Sciatic nerve (tissue), 2 donors: Measurements from ENCODE around the gene VPS54. TPM values are rescaled to one million over a fixed set of nuclear protein-coding genes. Genes with fewer than 3 reads are reported as not detected.

ENCODE experiments used
- ATAC-seq: fragments of 200-7000 bp; cut with Tn5 transposase; one replicate; pipeline ENCODE4 v1.9.1; 2020; ENCODE audit warnings: mild to moderate bottlenecking, moderate library complexity
- DNase-seq: peaks from one replicate; pipeline ENCODE4 v3.0.0-alpha.2; 2020; ENCODE audit warnings: low spot score
- intact Hi-C: fragments of 100-400 bp; cut with DNase I; formaldehyde crosslinking; loops from one replicate; pipeline ENCODE4 v1.14.2; 2022
- total RNA-seq: library from RNA; stranded (reverse); fragmentation: NEBNext Ultra II Directional; extraction: Animal tissue kit (Norgen Biotek cat#: 25700); gene quantifications from one replicate; pipeline ENCODE4 v1.2.1, GENCODE V29; 2021
- donor health status: DM: no; HTN: no; CAD: no.
- donor health status: DM: no; HTN: no; CAD: no.

The VPS54 gene
- total RNA-seq, 1 donor from 2014 or later: 27.9 TPM

DNA sequence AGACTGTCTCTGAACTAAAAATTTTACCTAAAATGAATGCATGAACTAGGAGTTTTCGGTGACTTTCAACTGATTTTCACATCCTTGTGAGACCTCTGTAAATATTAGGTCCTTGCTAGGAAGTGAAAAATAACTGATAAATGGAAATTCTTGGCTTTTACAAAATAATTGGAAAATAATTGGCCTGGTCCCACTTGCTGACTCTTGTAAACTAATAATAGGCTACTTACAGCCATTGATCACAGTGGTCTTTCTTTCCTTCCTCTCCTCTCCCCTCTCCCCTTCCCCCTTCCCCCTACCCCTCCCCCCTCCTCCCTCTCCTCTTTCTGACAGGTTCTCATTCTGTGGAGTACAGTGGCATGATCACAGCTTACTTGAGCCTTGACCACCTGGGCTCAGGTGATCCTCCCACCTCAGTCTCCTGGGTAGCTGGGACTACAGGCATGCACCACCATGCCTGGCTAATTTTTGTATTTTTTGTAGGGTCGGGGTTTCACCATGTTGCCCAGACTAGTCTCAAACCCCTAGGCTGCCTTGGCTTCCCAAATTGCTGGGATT lies 139.3 kb downstream of the VPS54 start:
- DNase-seq (no peak), ATAC-seq (no peak)
- intact Hi-C loops: no loop called here

DNA sequence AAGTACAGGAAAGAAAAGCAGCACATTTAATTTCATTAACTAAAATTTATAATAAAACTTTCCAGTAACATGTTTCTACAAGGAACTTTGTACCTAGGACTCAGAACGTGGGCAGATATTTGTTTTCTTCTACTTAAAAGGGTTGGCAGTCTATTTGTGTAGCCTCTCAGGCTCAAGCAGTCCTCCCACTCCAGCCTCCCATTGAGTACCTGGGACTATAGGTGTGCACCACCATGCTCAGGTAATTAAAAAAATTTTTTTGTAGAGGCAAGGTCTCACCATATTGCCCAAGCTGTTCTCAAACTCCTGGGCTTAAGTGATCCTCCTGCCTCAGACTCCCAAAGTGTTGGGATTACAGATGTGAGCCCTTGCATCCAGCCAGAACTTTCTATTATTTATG lies 140.7 kb downstream of the VPS54 start:
- intact Hi-C loops: no loop called here
- DNase-seq (no peak), ATAC-seq (no peak)

GRCh38 chr2:63876311-63876710 lies 142.9 kb downstream of the VPS54 start:
- DNase-seq: no peak
- intact Hi-C loops: no loop called here
- ATAC-seq: no peak

- DNase-seq: no peak
- ATAC-seq: peak; percentile 83
- intact Hi-C loops: no loop called here
Observed at GRCh38 chr2:63875559-63876245, 143.5 kb downstream of the VPS54 start.

- intact Hi-C loops: no loop called here
- ATAC-seq (peak; percentile 84), DNase-seq (no peak)
Observed at GRCh38 chr2:63875131-63875527, 144.1 kb downstream of the VPS54 start.

DNA sequence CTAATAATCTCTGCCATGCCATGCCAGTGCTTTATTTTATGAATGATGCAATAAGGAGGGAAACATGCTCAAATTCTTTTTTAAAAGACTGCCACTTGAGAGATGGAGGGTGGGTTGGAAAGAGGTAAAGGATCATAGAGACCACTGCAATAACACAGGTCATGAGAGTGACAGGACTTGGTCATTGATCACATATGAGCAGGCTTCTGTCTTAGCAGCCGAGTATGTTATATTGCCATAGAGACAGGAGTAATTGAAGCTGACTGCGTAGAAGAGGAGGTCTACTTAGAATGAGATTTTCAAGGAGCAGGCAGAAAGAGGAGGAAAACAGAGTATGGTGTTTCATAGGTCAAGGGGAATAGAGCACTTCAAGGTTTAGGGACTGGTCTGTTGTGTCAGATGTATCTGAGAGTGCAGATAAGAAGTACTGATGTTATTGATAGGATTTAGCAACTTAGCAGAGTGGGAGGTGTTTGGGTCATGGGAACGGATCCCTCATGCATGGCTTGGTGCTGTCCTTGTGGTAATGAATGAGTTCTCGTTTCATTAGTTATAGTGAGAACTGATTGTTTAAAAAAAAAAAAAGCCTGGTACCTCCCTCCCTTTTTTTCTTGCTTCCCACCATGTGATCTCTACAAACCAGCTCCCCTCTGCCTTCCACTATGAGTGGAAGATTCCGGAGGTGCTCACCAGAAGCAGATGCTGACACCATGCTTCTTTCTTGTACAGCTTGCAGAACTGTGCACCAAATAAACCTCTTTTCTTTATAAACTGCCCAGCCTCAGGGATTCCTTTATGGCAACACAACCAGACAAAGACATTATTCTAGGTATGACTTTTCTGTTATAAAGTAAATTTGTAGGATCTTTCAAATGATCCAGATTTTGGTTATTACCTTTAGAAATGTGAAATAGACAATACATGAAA lies 144.8 kb downstream of the VPS54 start:
- DNase-seq: no peak
- ATAC-seq: no peak
- intact Hi-C loops: no loop called here

DNA sequence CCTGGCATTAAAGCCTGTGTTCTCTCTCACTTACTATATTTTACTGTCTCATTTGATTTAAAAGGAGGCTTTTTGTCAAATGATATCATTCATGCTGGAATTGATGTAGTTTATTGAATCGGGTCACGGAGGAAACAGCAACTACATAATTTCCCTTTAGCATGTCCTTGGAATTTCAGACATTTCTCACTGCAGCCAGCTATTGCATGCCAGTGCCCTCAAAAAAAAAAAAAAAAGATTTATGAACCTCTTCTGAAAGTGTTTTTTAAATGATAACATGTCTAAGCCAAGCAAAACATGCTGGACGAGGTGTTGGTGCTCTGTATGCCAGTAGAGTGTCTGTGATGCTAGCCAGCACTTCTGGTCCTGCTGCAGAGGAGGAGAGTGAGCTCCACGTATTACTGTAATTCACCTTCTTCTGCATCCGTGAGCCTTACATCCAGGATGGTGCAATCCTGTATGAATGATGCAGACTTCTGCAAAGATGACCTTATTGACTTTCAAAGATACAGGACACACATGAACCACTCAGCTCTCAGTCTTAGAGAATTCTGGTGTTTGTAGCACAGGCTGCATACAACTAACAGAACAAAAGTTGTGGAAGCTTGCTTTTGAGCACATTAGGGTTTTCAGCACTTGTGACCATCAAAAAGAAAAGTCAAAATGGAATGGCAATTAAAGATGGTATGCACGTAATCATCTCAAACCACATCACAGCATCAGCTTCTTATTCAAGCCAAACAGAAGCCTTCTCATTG lies 146.5 kb downstream of the VPS54 start:
- DNase-seq: no peak
- intact Hi-C loops: no loop called here
- ATAC-seq: no peak

GRCh38 chr2:63871864-63872263 lies 147.4 kb downstream of the VPS54 start:
- intact Hi-C loops: no loop called here
- ATAC-seq (no peak), DNase-seq (no peak)

- intact Hi-C loops: no loop called here
Observed at GRCh38 chr2:63870679-63871078, 148.5 kb downstream of the VPS54 start.

DNA sequence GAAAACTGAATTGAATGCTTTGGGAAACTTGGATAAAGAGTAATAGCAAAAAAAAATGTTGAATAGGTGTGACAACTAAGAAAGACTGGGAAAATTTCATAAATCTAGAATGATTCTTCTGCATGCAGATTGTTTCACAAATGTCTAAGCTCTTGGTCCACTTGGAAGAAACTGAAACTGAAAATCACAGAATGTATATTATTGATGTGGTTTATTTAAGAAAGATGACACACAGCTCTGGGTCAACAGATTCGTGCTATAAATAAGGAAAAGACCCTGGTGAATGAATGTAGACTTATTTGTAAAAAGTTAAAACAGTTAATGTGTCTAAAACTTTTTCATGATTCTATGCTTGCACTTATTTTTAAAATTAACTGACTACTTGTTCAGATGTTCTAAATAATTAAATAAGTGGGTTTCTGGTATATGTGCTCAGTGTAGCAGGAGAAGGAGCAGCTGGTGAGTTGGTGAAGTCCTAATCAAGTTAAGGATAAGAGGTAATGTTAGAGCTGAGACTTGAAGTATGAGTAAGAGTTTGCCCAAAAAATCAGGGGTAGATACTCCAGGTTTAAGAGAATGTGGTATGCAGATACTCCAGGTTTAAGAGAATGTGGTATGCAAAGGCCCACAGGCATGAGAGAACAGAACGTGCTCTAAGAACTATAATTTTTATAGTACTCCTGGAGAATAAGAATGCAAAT lies 153.1 kb downstream of the VPS54 start:
- intact Hi-C loops: no loop called here
- ATAC-seq: no peak
- no peak for DNase-seq

More at GRCh38 chr2:63870679-63871078, 148.5 kb downstream of the VPS54 start:
- no peak for ATAC-seq
- DNase-seq: no peak

DNA sequence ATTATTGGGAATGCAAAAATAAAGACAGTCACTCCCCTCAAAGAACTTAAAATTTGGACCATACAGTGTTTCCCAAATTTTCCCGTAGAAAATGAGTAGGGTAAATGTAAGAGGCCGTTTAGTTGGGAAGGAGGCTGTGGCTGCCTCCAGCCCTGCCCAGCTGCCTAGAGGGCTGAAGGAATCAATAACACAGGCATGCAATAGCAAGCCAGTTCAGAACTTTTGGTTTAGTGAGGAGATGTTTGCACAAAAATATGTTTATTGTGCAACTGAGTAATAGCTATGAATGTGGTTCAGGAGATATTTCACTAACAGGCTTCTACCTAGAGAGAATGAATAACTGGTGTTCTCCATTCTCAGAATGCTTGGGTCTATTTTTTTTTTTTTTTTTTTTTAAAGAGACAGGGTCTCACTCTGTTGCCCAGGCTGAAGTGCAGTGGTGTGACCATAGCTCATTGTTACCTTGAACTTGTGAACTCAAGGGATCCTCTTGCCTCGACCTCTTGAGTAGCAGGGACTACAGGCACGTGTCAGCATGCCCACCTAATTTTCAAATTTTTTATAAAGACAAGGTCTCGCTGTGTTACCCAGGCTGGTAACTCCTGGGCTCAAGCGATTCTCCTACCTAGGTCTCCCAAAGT lies 153.9 kb downstream of the VPS54 start:
- DNase-seq: no peak
- intact Hi-C loops: no loop called here
- ATAC-seq: no peak

DNA sequence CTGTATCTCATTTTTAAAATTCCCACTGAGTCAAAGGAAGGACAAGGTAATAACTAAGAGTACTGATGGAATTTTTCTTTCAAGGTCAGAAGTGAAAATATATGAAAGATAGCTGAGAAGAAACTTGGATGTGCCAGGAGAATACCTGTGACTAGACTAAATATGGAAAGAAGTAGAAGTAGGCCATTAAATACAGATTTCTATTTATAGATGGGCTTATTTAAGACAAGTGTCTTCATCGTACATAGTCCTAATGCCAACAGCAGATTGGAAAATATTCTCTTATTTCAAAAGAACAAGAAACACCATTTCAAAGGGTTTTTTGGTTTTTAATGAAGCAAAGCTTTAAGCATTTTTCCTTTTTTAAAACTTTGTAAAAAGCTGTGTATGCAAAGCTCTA lies 155.5 kb downstream of the VPS54 start:
- DNase-seq: no peak
- intact Hi-C loops: no loop called here
- no peak for ATAC-seq

- DNase-seq: no peak
- intact Hi-C loops: no loop called here
- ATAC-seq: no peak
Observed at GRCh38 chr2:63862806-63863205, 156.4 kb downstream of the VPS54 start.

DNA sequence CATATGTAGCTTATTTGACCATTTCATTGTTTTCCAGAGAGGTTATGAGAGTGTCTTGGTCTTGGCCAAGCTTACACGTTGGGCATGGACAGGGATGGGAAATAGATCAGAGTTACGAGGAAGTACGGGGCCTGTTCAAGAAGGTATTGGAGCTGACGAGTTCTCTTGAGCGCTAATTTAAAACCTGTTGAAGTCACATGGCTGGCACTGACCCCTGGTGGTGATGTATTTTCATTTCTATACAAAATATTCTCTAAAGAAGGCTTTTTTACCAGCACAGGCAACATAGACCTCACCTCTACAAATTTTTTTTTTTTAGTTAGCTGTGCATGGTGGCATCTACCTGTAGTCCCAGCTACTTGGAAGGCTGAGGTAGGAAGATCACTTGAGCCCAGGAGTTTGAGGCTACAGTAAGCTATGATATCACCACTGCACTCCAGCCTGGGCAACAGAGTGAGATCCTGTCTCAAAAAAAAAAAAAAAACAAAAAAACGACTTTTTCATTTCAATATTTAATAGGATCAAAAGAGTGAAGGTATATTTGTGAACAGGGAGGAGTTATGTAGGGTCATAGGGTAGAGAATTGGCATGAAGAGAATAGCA lies 157.9 kb downstream of the VPS54 start:
- DNase-seq: peak; percentile 61
- ATAC-seq: peak; percentile 70
- intact Hi-C loops: no loop called here

GRCh38 chr2:63858291-63858690 lies 160.9 kb downstream of the VPS54 start:
- intact Hi-C loops: no loop called here
- no peak for ATAC-seq
- DNase-seq: no peak

DNA sequence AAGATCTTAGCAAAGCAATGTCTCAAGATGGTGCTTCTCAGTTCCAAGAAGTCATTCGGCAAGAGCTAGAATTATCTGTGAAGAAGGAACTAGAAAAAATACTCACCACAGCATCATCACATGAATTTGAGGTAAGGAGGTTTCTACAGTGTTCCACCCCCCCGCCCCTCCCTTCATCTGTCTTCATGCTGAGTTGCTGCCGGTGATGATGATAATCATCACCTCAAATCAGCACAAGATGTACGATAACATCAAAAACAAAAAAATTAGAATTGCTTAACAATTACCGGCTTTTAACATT lies 163.0 kb downstream of the VPS54 start:
- DNase-seq (no peak), ATAC-seq (no peak)
- intact Hi-C loops: no loop called here

DNA sequence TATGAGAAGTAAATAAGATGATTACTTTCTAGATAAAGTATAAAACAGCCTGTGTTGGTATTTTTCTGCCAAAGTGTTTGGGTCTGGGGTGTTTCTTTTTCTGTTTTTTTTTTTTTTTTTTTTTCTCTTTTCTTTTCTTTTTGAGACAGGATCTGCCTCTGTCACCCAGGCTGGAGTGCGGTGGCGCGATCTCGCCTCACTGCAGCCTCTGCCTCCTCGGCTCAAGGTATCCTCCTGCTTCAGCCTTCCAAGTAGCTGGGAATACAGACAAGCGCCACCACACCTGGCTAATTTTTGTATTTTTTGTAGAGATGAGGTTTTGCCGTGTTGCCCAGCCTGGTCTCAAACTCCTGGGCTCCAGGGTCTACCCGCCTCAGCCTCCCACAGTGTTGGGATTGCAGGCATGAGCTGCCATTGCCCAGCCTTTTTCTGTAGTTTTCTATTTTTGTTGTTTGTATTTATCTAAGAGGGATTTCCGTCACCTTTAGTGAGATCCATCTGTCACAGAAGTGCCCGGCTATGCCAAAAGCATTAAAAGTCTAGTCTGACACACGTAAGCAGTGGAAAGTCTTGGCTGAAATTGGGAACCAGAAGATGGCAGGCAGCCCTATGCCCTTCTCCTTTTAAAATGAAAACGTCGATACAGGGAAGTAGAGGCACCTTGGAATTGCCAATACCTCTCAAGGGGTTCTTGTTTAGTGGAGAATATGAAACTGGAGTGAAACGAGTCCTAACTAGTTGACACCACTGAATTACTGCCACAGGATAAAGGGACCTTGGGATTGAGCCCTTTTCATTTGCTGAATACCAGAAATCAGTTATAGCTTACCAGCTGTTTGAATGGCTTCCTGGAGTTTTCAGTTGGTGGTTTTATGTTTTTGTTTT lies 163.6 kb downstream of the VPS54 start:
- intact Hi-C loops: no loop called here
- DNase-seq: no peak
- ATAC-seq: no peak
